MCF 10A (cell line): ENCODE results near the gene ATXN7L1. TPM values are rescaled to one million over a fixed set of nuclear protein-coding genes. Genes with fewer than 3 reads are reported as not detected.

Experiments
- BruUV-seq: library from RNA; stranded (reverse); fragments of 400-500 nt; replicated peaks from 2 replicates; lab custom pipeline; 2021; lab: Mats Ljungman, UMichigan
- CTCF ChIA-PET: fragments of 300-600 bp; sonication (Branson Sonifier 250); formaldehyde crosslinking; extraction: SDS; loops from one replicate; lab custom pipeline; 2021; ENCODE audit warnings: antibody characterized with exemption, inconsistent platforms; lab: Yijun Ruan, JAX
- POLR2A ChIA-PET: fragments of 300-600, 350-650 bp; sonication (Branson Sonifier 250); formaldehyde crosslinking; extraction: SDS; loops from one replicate; lab custom pipeline; 2020; ENCODE audit warnings: antibody characterized with exemption, inconsistent platforms; lab: Yijun Ruan, JAX
- DNase-seq: peaks from one replicate; pipeline ENCODE4 v3.0.0-alpha.2; 2018; ENCODE audit not compliant: unreplicated experiment
- H3K27ac Mint-ChIP-seq: one replicate; pipeline ENCODE4 v1.8.0; 2022; ENCODE audit warnings: mild to moderate bottlenecking, low read depth, mixed read lengths; ENCODE audit not compliant: unreplicated experiment
- H3K27me3 Mint-ChIP-seq: one replicate; pipeline ENCODE4 v1.8.0; 2022; ENCODE audit warnings: mixed read lengths; ENCODE audit not compliant: insufficient read depth, unreplicated experiment
- H3K36me3 Mint-ChIP-seq: one replicate; pipeline ENCODE4 v1.8.0; 2022; ENCODE audit warnings: mild to moderate bottlenecking, moderate library complexity, mixed read lengths; ENCODE audit not compliant: insufficient read depth, unreplicated experiment
- H3K4me1 Mint-ChIP-seq: one replicate; pipeline ENCODE4 v1.8.0; 2022; ENCODE audit warnings: mixed read lengths; ENCODE audit not compliant: insufficient read depth, unreplicated experiment
- H3K4me3 Mint-ChIP-seq: one replicate; pipeline ENCODE4 v1.8.0; 2022; ENCODE audit warnings: mild to moderate bottlenecking, moderate library complexity, mixed read lengths; ENCODE audit not compliant: unreplicated experiment
- H3K9me3 Mint-ChIP-seq: one replicate; pipeline ENCODE4 v1.8.0; 2022; ENCODE audit warnings: mixed read lengths; ENCODE audit not compliant: unreplicated experiment
- CTCF ChIP-seq: fragments of 200-600 bp; IDR thresholded peaks from one replicate; pipeline ENCODE4 v1.8.0; 2022; ENCODE audit warnings: antibody characterized with exemption, mild to moderate bottlenecking; ENCODE audit not compliant: unreplicated experiment
- intact Hi-C: fragments of 100-400 bp; cut with micrococcal nuclease; formaldehyde crosslinking; loops from 2 replicates; pipeline ENCODE4 v1.14.1; 2022
- total RNA-seq: library from RNA; stranded (reverse); gene quantifications from 2 replicates; pipeline ENCODE4 v1.2.3, GENCODE V29; 2022

Gene ATXN7L1
- total RNA-seq, 1 experiment from 2014 or later: 10.0 TPM

- intact Hi-C loops: no loop called here
Observed at GRCh38 chr7:105571891-105572290, 304.5 kb downstream of the ATXN7L1 start.

GRCh38 chr7:105567821-105568220 lies 308.6 kb downstream of the ATXN7L1 start:
- Mint-ChIP-seq H3K36me3 (peaks cover 61% of the 10 kb centered on the region), H3K4me3 (no peak overlapping the region)

More at GRCh38 chr7:105571891-105572290, 304.5 kb downstream of the ATXN7L1 start:
- DNase-seq: no peak
- no peak overlapping the region for H3K4me3 Mint-ChIP-seq
- H3K36me3 Mint-ChIP-seq: peaks cover 27% of the 10 kb centered on the region
- H3K9me3 Mint-ChIP-seq: no peaks in the 10 kb centered on the region
- CTCF ChIA-PET: interaction anchor here (0.6 to 0.9 kb wide), 2 partner anchors 40 to 86 kb away, joined by 3 read pairs; partner anchors contain the start of gene RINT1
- no peaks in the 10 kb centered on the region for H3K4me1 Mint-ChIP-seq
- no TSS peak for BruUV-seq
- POLR2A ChIA-PET: no interaction called here
- no peak for TF ChIP-seq CTCF
- H3K27me3 Mint-ChIP-seq: no peaks in the 10 kb centered on the region
- no peak overlapping the region for H3K27ac Mint-ChIP-seq

GRCh38 chr7:105567024-105567423 lies 309.4 kb downstream of the ATXN7L1 start:
- CTCF ChIA-PET: interaction anchor here (0.7 to 1.0 kb wide), 2 partner anchors 14 to 35 kb away, joined by 4 to 7 read pairs; partner anchors contain the start of genes EFCAB10 and RINT1
- H3K27me3 Mint-ChIP-seq: no peaks in the 10 kb centered on the region
- DNase-seq: no peak
- no peaks in the 10 kb centered on the region for H3K9me3 Mint-ChIP-seq
- intact Hi-C loops: no loop called here
- no peak overlapping the region for H3K4me3 Mint-ChIP-seq
- POLR2A ChIA-PET: interaction anchor here (0.7 to 1.3 kb wide), 3 partner anchors 15 to 35 kb away, joined by 3 to 4 read pairs (median 3); partner anchors contain the start of gene RINT1
- H3K27ac Mint-ChIP-seq: no peak overlapping the region
- no TSS peak for BruUV-seq
- H3K36me3 Mint-ChIP-seq: peaks cover 69% of the 10 kb centered on the region
- H3K4me1 Mint-ChIP-seq: no peaks in the 10 kb centered on the region
- no peak for TF ChIP-seq CTCF

More at GRCh38 chr7:105567821-105568220, 308.6 kb downstream of the ATXN7L1 start:
- H3K4me1 Mint-ChIP-seq: no peaks in the 10 kb centered on the region
- no peak for TF ChIP-seq CTCF
- no TSS peak for BruUV-seq
- ChIA-PET POLR2A (no interaction called here), CTCF (interaction anchor here (0.7 to 0.9 kb wide), 3 partner anchors 21 to 911 kb away, joined by 3 read pairs; no protein-coding TSS in a partner anchor)
- intact Hi-C loops: no loop called here
- H3K9me3 Mint-ChIP-seq: no peaks in the 10 kb centered on the region
- DNase-seq: no peak
- no peaks in the 10 kb centered on the region for H3K27me3 Mint-ChIP-seq
- H3K27ac Mint-ChIP-seq: no peak overlapping the region

GRCh38 chr7:105565190-105565589 lies 311.2 kb downstream of the ATXN7L1 start:
- intact Hi-C loops: no loop called here
- TF ChIP-seq CTCF: no peak
- H3K4me1 Mint-ChIP-seq: no peaks in the 10 kb centered on the region
- peaks cover 79% of the 10 kb centered on the region for H3K36me3 Mint-ChIP-seq
- CTCF ChIA-PET: interaction anchor here (0.9 kb wide), 1 partner anchor 33 kb away, joined by 3 read pairs; the partner anchor contains the start of gene RINT1
- no peaks in the 10 kb centered on the region for H3K9me3 Mint-ChIP-seq
- H3K27me3 Mint-ChIP-seq: no peaks in the 10 kb centered on the region
- no peak overlapping the region for H3K27ac Mint-ChIP-seq
- POLR2A ChIA-PET: interaction anchor here (0.5 to 0.9 kb wide), 2 partner anchors 14 to 91 kb away, joined by 3 read pairs; no protein-coding TSS in a partner anchor
- no TSS peak for BruUV-seq
- H3K4me3 Mint-ChIP-seq: no peak overlapping the region
- DNase-seq: no peak
